CD14-positive monocyte (primary cell): Measurements from ENCODE around the gene CDK5RAP2. TPM values are rescaled to one million over a fixed set of nuclear protein-coding genes. Genes with fewer than 3 reads are reported as not detected.

Source experiments
- DNase-seq, 3 donors: peaks; one replicate each; pipeline ENCODE4 v3.0.0-alpha.2; 2011 to 2022
- H2AFZ ChIP-seq: 2 replicates; pipeline ENCODE4 v1.6.0; 2012; ENCODE audit warnings: mild to moderate bottlenecking, low read depth, low read length, inconsistent platforms; ENCODE audit not compliant: insufficient read depth, poor library complexity, severe bottlenecking
- H3K27ac ChIP-seq, 2 donors: 1 replicate in 1 of 2; 2 replicates in 1 of 2; pipeline ENCODE4 v1.5.1; 2012 to 2013; ENCODE audit warnings: low read length in 2 of 2, control low read depth in 1 of 2, inconsistent platforms in 1 of 2, low read depth in 1 of 2, mild to moderate bottlenecking in 1 of 2
- H3K27me3 ChIP-seq, 2 donors: one replicate each; pipeline versions ENCODE4 v1.6.0 to v1.6.1; 2011 to 2013; ENCODE audit warnings: low read length in 2 of 2; ENCODE audit not compliant: control insufficient read depth in 2 of 2, insufficient read depth in 2 of 2
- H3K36me3 ChIP-seq, 2 donors: replicated peaks in 1 of 2; 1 replicate in 1 of 2; 2 replicates in 1 of 2; pipeline versions ENCODE4 v1.5.1 to v1.6.1; 2012 to 2013; ENCODE audit warnings: low read length in 2 of 2, control low read depth in 1 of 2, inconsistent platforms in 1 of 2, mild to moderate bottlenecking in 1 of 2; ENCODE audit not compliant: insufficient read depth in 2 of 2, control insufficient read depth in 1 of 2
- H3K4me1 ChIP-seq, 2 donors: 1 replicate in 1 of 2; 2 replicates in 1 of 2; pipeline versions ENCODE4 v1.5.1 to v1.6.1; 2012 to 2013; ENCODE audit warnings: low read length in 2 of 2, control low read depth in 1 of 2, inconsistent platforms in 1 of 2, mild to moderate bottlenecking in 1 of 2, moderate library complexity in 1 of 2; ENCODE audit not compliant: insufficient read depth in 2 of 2, control insufficient read depth in 1 of 2
- H3K4me2 ChIP-seq: replicated peaks from 2 replicates; pipeline ENCODE3; 2012; ENCODE audit warnings: low read length, moderate library complexity, mild to moderate bottlenecking; ENCODE audit not compliant: poor library complexity, severe bottlenecking; ENCODE audit errors: extremely low read depth
- H3K4me3 ChIP-seq, 3 experiments: fragments of 200-600 bp in 1 of 3; sonication (generic) in 1 of 3; replicated peaks in 1 of 3; 1 replicate in 2 of 3; 2 replicates in 1 of 3; pipeline ENCODE4 v1.5.1; 2011 to 2013; ENCODE audit warnings: low read length in 3 of 3, mild to moderate bottlenecking in 3 of 3, control low read depth in 2 of 3, low read depth in 2 of 3, inconsistent platforms in 1 of 3, moderate library complexity in 1 of 3
- H3K79me2 ChIP-seq: 2 replicates; pipeline ENCODE4 v1.6.0; 2012; ENCODE audit warnings: mild to moderate bottlenecking, control low read depth, inconsistent platforms, low read length, moderate library complexity; ENCODE audit not compliant: insufficient read depth
- H3K9ac ChIP-seq: 2 replicates; pipeline ENCODE4 v1.6.0; 2017; ENCODE audit warnings: low read length, mild to moderate bottlenecking; ENCODE audit not compliant: insufficient read depth, poor library complexity, severe bottlenecking
- H3K9me3 ChIP-seq, 2 donors: replicated peaks in 1 of 2; 1 replicate in 1 of 2; 2 replicates in 1 of 2; pipeline versions ENCODE4 v1.5.1 to v1.6.1; 2012 to 2013; ENCODE audit warnings: low read length in 2 of 2, control low read depth in 1 of 2; ENCODE audit not compliant: control insufficient read depth in 1 of 2, insufficient read depth in 1 of 2
- H4K20me1 ChIP-seq: 2 replicates; pipeline ENCODE4 v1.6.0; 2012; ENCODE audit warnings: mild to moderate bottlenecking, low read length, control low read depth, moderate library complexity; ENCODE audit not compliant: insufficient read depth
- H3K27ac Mint-ChIP-seq, 7 donors: one replicate each; pipeline ENCODE4 v1.8.0; 2020; ENCODE audit warnings: mild to moderate bottlenecking in 7 of 7, mixed read lengths in 7 of 7, moderate library complexity in 6 of 7, inconsistent platforms in 2 of 7
- H3K27me3 Mint-ChIP-seq, 3 donors: one replicate each; pipeline ENCODE4 v1.8.0; 2021 to 2022; ENCODE audit warnings: low read depth in 3 of 3, mild to moderate bottlenecking in 3 of 3, mixed read lengths in 3 of 3, moderate library complexity in 3 of 3, inconsistent platforms in 1 of 3
- H3K36me3 Mint-ChIP-seq, 2 donors: one replicate each; pipeline ENCODE4 v1.8.0; 2020; ENCODE audit warnings: mixed read lengths in 2 of 2, inconsistent platforms in 1 of 2, mild to moderate bottlenecking in 1 of 2
- H3K4me1 Mint-ChIP-seq: one replicate; pipeline ENCODE4 v1.8.0; 2020; ENCODE audit warnings: mild to moderate bottlenecking, mixed read lengths
- H3K4me3 Mint-ChIP-seq, 2 donors: one replicate each; pipeline ENCODE4 v1.8.0; 2020; ENCODE audit warnings: mild to moderate bottlenecking in 2 of 2, mixed read lengths in 2 of 2, moderate library complexity in 1 of 2
- H3K9me3 Mint-ChIP-seq, 7 donors: one replicate each; pipeline ENCODE4 v1.8.0; 2020 to 2022; ENCODE audit warnings: mixed read lengths in 7 of 7, mild to moderate bottlenecking in 6 of 7, moderate library complexity in 6 of 7, inconsistent platforms in 2 of 7
- CTCF ChIP-seq: fragments of 200-600 bp; IDR thresholded peaks from one replicate; pipeline ENCODE4 v1.8.0; 2022; ENCODE audit warnings: antibody characterized with exemption, mild to moderate bottlenecking
- WGBS: methylation state at CpG from one replicate; pipeline ENCODE4 v1.1.5; 2013; ENCODE audit warnings: missing lambda C conversion rate; ENCODE audit not compliant: insufficient coverage; 5-methylcytosine and 5-hydroxymethylcytosine counted together
- intact Hi-C, 2 donors: fragments of 100-400 bp; cut with micrococcal nuclease; formaldehyde crosslinking; loops; one replicate each; pipeline versions ENCODE4 v1.15.0 to v1.15.1; 2023
- polyA plus RNA-seq, 3 donors: library from polyadenylated mRNA; depleted of rRNA in 1 of 3; unstranded in 2 of 3; stranded (reverse) in 1 of 3; fragments of 300-500 nt in 2 of 3; fragments of >200 nt in 1 of 3; fragmentation: Illumina TruSeq in 2 of 3; gene quantifications; 1 replicate in 2 of 3; 2 replicates in 1 of 3; pipeline ENCODE4 v1.2.3, GENCODE V29; 2012 to 2021

The CDK5RAP2 gene
- polyA plus RNA-seq, 3 donors = 2.0 to 13.7 (median 6.1) TPM

- Histone ChIP-seq H2AFZ (no peak overlapping the region), H3K27ac (no peak overlapping the region), H3K27me3 (no peaks in the 10 kb centered on the region), H3K9ac (no peak overlapping the region), H4K20me1 (no peaks in the 10 kb centered on the region), H3K9me3 (no peaks in the 10 kb centered on the region), H3K36me3 (peaks cover 91 to 96% of the 10 kb centered on the region in 2 donors), H3K79me2 (no peaks in the 10 kb centered on the region), H3K4me1 (no peaks in the 10 kb centered on the region), H3K4me2 (no peak overlapping the region), H3K4me3 (no peak overlapping the region)
- Mint-ChIP-seq H3K27ac (no peak overlapping the region), H3K27me3 (peaks cover 0 to 3% (median 0%) of the 10 kb centered on the region in 3 donors), H3K36me3 (peaks cover 87 to 90% of the 10 kb centered on the region in 2 donors), H3K4me1 (no peaks in the 10 kb centered on the region), H3K4me3 (no peak overlapping the region), H3K9me3 (no peaks in the 10 kb centered on the region)
- no CpG with 5 or more reads among the region's 7 CpGs for WGBS
- DNase-seq = no peak
- intact Hi-C loops = no loop called here
- TF ChIP-seq CTCF = no peak
Measured at GRCh38 chr9:120395376-120395775, 184.6 kb downstream of the CDK5RAP2 start.

GRCh38 chr9:120394058-120394669 is 185.8 kb downstream of the CDK5RAP2 start:
- intact Hi-C loops = no loop called here
- Histone ChIP-seq H3K79me2 (no peaks in the 10 kb centered on the region), H3K36me3 (peaks cover 88 to 96% of the 10 kb centered on the region in 2 donors), H3K4me1 (no peaks in the 10 kb centered on the region), H2AFZ (no peak overlapping the region), H3K9me3 (no peaks in the 10 kb centered on the region), H4K20me1 (no peaks in the 10 kb centered on the region), H3K9ac (no peak overlapping the region), H3K4me3 (no peak overlapping the region), H3K27me3 (no peaks in the 10 kb centered on the region), H3K27ac (no peak overlapping the region), H3K4me2 (no peak overlapping the region)
- H3K4me3 Mint-ChIP-seq = no peak overlapping the region
- H3K9me3 Mint-ChIP-seq = no peaks in the 10 kb centered on the region
- TF ChIP-seq CTCF = no peak
- H3K36me3 Mint-ChIP-seq = peaks cover 81 to 86% of the 10 kb centered on the region in 2 donors
- H3K27ac Mint-ChIP-seq = peak overlapping the region in 1 of 7 donors; percentile 79
- WGBS = 96% methylated on average over 7 of the region's 13 CpGs
- H3K27me3 Mint-ChIP-seq = peaks cover 0 to 3% (median 0%) of the 10 kb centered on the region in 3 donors
- DNase-seq = no peak
- no peaks in the 10 kb centered on the region for H3K4me1 Mint-ChIP-seq
